Upper lobe of left lung (tissue), 6 donors: Measurements from ENCODE around the gene OTOG. TPM values are rescaled to one million over a fixed set of nuclear protein-coding genes. Genes with fewer than 3 reads are reported as not detected.

Experiments
- ATAC-seq, 2 donors: fragments of 200-7000 bp; cut with Tn5 transposase; one replicate each; pipeline ENCODE4 v1.9.1; 2022; ENCODE audit warnings: mild to moderate bottlenecking in 2 of 2, moderate library complexity in 2 of 2; ENCODE audit not compliant: low FRiP score in 2 of 2
- DNase-seq, 2 donors: peaks; one replicate each; pipeline ENCODE4 v3.0.0-alpha.2; 2019 to 2020
- H3K27ac ChIP-seq, 4 donors: fragments of 200-600 bp; sonication (generic); one replicate each; pipeline ENCODE4 v1.5.1; 2016 to 2019
- H3K27me3 ChIP-seq, 4 donors: fragments of 200-600 bp; sonication (generic); one replicate each; pipeline ENCODE4 v1.5.1; 2017 to 2019
- H3K36me3 ChIP-seq, 4 donors: fragments of 200-600 bp; sonication (generic); one replicate each; pipeline ENCODE4 v1.5.1; 2016 to 2019
- H3K4me1 ChIP-seq, 4 donors: fragments of 200-600 bp; sonication (generic); one replicate each; pipeline ENCODE4 v1.5.1; 2018 to 2019
- H3K4me3 ChIP-seq, 4 donors: fragments of 200-600 bp; sonication (generic); one replicate each; pipeline ENCODE4 v1.5.1; 2017 to 2019; ENCODE audit warnings: mild to moderate bottlenecking in 2 of 4, moderate library complexity in 1 of 4
- H3K9me3 ChIP-seq, 4 donors: fragments of 200-600 bp; sonication (generic); one replicate each; pipeline ENCODE4 v1.5.1; 2018 to 2019
- EP300 ChIP-seq, 4 donors: sonication (generic); formaldehyde crosslinking; IDR thresholded peaks; one replicate each; pipeline ENCODE4 v1.5.1; 2017; ENCODE audit warnings: antibody characterized with exemption in 4 of 4, control low read depth in 2 of 4
- POLR2A ChIP-seq, 4 donors: fragments of 450-650 bp; IDR thresholded peaks; one replicate each; pipeline ENCODE4 v1.5.1; 2016 to 2017; ENCODE audit warnings: antibody characterized with exemption in 4 of 4, mild to moderate bottlenecking in 2 of 4
- POLR2AphosphoS5 ChIP-seq, 2 donors: sonication (generic); formaldehyde crosslinking; IDR thresholded peaks; one replicate each; pipeline ENCODE4 v1.5.1; 2017; ENCODE audit warnings: antibody characterized with exemption in 2 of 2
- WGBS, 2 donors: methylation state at CpG; one replicate each; pipeline ENCODE4 v1.1.5; 2017 to 2018; 5-methylcytosine and 5-hydroxymethylcytosine counted together
- total RNA-seq, 6 donors: library from RNA; depleted of rRNA in 4 of 6; stranded (reverse); fragments of >200 nt in 4 of 6; gene quantifications; one replicate each; pipeline versions ENCODE4 v1.1.0 to v1.2.1, GENCODE V29; 2016 to 2021
- TF ChIP-seq, protein P1 (sequence below), 6 experiments: fragments of 450-650 bp in 4 of 6; fragments of 200-600 bp in 2 of 6; sonication (generic) in 2 of 6; IDR thresholded peaks; one replicate each; pipeline ENCODE4 v1.5.1; 2016 to 2019; ENCODE audit warnings: antibody characterized with exemption in 6 of 6
- donor health status: DM: no; HTN: no; CAD: no; lungs with moderate emphysema.
- donor health status: DM: no; HTN: yes; CAD: no; lungs with severe emphysema.

Gene OTOG
- total RNA-seq, 6 donors from 2014 or later: not detected

DNA sequence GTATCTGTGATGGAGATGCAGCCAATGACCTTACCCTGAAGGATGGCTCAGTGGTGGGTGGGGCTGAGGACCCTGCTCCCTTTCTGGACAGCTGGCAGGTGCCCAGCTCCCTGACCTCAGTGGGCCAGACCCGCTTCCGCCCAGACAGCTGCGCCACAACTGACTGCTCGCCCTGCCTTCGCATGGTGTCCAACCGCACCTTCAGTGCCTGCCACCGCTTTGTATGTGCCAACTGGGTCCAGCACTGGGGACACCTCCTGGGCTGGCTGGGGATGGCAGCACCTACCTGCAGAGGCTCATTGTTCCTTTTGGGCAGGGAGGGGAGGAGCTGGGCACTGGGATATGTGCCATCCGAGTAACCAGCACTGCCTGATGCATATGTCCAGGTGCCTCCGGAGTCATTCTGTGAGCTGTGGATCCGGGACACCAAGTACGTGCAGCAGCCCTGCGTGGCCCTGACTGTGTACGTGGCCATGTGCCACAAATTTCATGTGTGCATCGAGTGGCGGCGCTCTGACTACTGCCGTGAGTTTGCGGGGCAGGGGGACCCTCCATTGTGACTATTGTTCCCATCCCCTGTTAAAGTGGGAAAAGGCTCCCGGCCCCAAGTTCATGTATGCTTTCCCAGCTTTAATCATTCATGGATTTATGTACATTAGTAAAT is 84.8 kb downstream of the OTOG start:
- DNase-seq: peak in 1 of 2 donors; percentile 63
- no peaks in the 10 kb centered on the region for H3K4me1 ChIP-seq
- no peaks in the 10 kb centered on the region for H3K36me3 ChIP-seq
- no peaks in the 10 kb centered on the region for H3K9me3 ChIP-seq
- H3K27ac ChIP-seq: no peak overlapping the region
- no peak for ATAC-seq
- TF ChIP-seq, protein P1, sequence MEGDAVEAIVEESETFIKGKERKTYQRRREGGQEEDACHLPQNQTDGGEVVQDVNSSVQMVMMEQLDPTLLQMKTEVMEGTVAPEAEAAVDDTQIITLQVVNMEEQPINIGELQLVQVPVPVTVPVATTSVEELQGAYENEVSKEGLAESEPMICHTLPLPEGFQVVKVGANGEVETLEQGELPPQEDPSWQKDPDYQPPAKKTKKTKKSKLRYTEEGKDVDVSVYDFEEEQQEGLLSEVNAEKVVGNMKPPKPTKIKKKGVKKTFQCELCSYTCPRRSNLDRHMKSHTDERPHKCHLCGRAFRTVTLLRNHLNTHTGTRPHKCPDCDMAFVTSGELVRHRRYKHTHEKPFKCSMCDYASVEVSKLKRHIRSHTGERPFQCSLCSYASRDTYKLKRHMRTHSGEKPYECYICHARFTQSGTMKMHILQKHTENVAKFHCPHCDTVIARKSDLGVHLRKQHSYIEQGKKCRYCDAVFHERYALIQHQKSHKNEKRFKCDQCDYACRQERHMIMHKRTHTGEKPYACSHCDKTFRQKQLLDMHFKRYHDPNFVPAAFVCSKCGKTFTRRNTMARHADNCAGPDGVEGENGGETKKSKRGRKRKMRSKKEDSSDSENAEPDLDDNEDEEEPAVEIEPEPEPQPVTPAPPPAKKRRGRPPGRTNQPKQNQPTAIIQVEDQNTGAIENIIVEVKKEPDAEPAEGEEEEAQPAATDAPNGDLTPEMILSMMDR (IDR thresholded peaks at IDR 0.05): no peak
- TF ChIP-seq EP300 (IDR thresholded peaks at IDR 0.05) (no peak), POLR2A (IDR thresholded peaks at IDR 0.05) (no peak), POLR2AphosphoS5 (IDR thresholded peaks at IDR 0.05) (no peak)
- H3K4me3 ChIP-seq: no peak overlapping the region
- 92 to 94% methylated on average over 18 to 19 of the region's 19 CpGs for WGBS, 2 donors
- no peaks in the 10 kb centered on the region for H3K27me3 ChIP-seq

DNA sequence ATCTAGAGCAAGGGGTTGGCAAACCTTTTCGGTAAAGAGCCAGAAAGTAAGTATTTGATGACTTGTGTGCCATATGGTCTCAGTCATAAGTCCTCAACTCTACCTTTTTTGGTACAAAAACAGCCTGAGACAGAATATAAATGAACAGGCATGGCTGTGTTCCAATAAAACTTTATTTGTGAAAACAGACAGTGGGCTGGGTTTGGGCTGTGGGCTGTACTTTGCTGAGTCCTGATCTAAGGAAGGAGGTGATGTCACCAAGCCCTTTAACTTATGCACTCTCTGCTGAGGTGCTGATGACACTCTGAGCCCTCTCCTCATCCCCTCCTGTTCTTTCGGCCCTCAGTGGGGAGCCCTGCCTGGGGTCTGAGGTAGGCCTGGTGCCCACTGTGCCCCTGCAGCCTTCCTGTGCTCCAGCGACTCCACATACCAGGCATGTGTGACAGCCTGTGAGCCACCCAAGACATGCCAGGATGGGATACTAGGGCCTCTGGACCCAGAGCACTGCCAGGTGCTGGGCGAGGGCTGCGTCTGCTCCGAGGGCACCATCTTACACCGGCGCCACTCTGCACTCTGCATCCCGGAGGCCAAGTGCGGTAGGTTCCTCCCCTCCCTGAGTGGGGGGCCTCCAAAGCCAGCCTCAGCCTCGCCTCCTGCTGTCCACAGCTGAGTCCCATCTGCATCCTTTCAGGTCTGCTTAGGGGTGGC is 86.4 kb downstream of the OTOG start:
- ATAC-seq: no peak
- peak in 1 of 2 donors; percentile 59 for DNase-seq
- H3K27me3 ChIP-seq: no peaks in the 10 kb centered on the region
- no peaks in the 10 kb centered on the region for H3K36me3 ChIP-seq
- no peaks in the 10 kb centered on the region for H3K4me1 ChIP-seq
- TF ChIP-seq POLR2A (IDR thresholded peaks at IDR 0.05): no peak
- no peak overlapping the region for H3K27ac ChIP-seq
- WGBS, 2 donors: 88 to 92% methylated on average over 11 of the region's 11 CpGs
- H3K9me3 ChIP-seq: no peaks in the 10 kb centered on the region
- no peak overlapping the region for H3K4me3 ChIP-seq

DNA sequence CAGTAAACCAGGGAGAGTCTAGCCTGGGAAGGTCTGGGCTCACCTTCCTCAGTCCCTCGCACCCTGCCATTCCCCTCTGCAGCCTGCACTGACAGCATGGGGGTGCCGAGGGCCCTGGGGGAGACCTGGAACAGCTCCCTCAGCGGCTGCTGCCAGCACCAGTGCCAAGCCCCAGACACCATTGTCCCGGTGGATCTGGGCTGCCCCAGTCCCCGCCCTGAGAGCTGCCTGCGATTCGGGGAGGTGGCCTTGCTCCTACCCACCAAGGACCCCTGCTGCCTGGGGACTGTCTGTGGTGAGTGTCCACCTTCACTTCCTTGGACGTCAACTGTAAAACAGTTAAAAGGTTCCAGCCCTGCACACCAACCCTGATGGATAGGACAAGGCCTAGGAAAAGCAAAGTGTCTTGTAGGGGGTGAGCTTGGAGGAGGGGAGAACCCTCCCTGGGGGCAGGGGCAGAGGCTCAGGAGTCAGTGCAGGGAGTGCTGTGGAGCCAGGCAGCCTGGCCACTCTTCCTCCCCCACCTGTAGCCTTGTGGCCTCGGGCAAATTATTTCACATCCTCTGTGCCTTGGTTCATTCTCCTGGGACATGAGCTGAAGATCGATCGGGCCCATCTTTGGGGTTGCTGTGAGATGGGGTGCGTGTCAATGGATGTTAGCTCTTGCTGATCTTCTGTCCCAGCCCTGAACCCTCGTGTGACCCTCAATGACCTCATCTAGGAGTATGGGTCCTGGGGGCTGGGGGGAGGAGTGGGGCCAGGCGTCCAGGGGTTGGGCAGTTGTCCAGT is 87.1 kb downstream of the OTOG start:
- WGBS, 2 donors: 79 to 88% methylated on average over 5 to 14 of the region's 14 CpGs
- peak in 1 of 2 donors; percentile 6 for ATAC-seq
- no peaks in the 10 kb centered on the region for H3K9me3 ChIP-seq

DNA sequence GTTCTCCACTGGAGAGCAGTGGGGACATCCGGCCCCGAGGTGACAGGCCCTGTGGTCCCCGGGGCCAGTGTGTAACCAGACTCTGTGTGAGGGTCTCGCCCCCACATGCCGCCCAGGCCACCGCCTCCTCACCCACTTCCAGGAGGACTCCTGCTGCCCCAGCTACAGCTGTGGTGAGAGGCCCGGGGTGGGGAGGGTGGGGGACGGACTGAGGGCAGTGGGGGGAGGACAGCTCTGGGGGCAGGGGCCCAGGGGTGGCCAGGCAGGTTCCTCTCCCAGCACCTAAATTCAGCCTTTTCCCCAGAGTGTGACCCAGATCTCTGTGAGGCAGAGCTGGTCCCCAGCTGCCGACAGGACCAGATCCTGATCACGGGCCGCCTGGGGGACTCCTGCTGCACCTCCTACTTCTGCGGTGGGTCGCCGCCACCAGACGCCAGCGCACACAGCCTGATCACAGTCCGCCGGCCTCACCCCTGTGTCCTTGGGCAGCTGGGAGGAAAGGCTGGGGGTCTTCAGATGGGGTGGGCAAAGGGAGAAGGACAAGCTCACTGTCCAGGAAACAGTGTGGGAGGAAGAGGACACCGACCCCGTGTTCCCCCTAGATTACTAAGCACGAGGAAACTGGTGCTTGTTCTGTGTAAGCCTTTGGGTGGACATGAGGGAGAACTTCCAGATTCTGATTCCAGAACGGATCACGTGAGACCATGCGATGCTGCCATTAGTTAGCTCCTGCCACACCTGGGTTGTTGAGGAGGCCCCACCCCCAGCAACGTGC is 87.9 kb downstream of the OTOG start:
- DNase-seq (peak in 1 of 2 donors; percentile 72), ATAC-seq (no peak)
- Histone ChIP-seq H3K4me3 (no peak overlapping the region), H3K27me3 (no peaks in the 10 kb centered on the region), H3K27ac (no peak overlapping the region), H3K36me3 (no peaks in the 10 kb centered on the region), H3K4me1 (no peaks in the 10 kb centered on the region), H3K9me3 (no peaks in the 10 kb centered on the region)
- TF ChIP-seq POLR2AphosphoS5 (IDR thresholded peaks at IDR 0.05) (no peak), EP300 (IDR thresholded peaks at IDR 0.05) (no peak), POLR2A (IDR thresholded peaks at IDR 0.05) (no peak)
- TF ChIP-seq, protein P1 (IDR thresholded peaks at IDR 0.05): no peak
- WGBS, 2 donors: 78 to 85% methylated on average over 9 to 17 of the region's 25 CpGs

More for the DNA sequence above, 87.1 kb downstream of the OTOG start:
- H3K27me3 ChIP-seq: no peaks in the 10 kb centered on the region
- DNase-seq: peak in 1 of 2 donors; percentile 38
- no peaks in the 10 kb centered on the region for H3K36me3 ChIP-seq
- TF ChIP-seq POLR2A (IDR thresholded peaks at IDR 0.05) (no peak), EP300 (IDR thresholded peaks at IDR 0.05) (no peak), POLR2AphosphoS5 (IDR thresholded peaks at IDR 0.05) (no peak)
- TF ChIP-seq, protein P1 (IDR thresholded peaks at IDR 0.05): no peak
- no peaks in the 10 kb centered on the region for H3K4me1 ChIP-seq
- no peak overlapping the region for H3K4me3 ChIP-seq
- no peak overlapping the region for H3K27ac ChIP-seq
